ENCODE results near the gene NAALAD2. TPM values are rescaled to one million over a fixed set of nuclear protein-coding genes. Genes with fewer than 3 reads are reported as not detected.
A peak's percentile ranks its signal among the peaks of the same experiment; 100 is the strongest.
"Not testable (repeated sequence)": the region's sequence is repeated elsewhere in the genome, so short reads cannot be mapped to it uniquely, and the experiment has no call there.

NAALAD2 gene
- total RNA-seq (ENCODE audit: insufficient read depth, low replicate concordance): 7.2 TPM

DNA sequence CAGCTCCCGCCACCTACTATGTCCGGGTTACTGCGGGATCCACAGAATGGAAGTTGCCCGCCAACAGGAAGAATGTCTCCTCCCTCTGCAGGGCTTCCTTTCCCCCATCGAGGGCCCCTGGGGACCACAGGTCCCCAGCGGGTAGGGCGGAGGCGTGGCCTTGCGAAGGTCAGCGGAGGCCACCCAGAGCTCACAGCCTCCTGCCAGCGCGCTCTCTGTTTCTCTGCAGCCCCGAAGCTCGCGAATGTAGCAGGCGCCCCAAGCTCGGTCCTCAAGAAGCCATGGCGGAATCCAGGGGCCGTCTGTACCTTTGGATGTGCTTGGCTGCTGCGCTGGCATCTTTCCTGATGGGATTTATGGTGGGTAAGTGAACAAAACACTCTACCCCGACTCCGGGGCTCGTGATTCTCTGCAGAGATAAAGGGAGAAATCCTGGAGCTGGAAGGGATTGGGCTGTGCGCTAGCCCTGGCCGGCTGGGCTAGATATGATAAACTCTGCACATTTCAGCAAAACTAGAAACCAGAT, at the start of gene NAALAD2:
Gene NAALAD2, plus strand, starts transcription at position 186 of the 526 bp plus-strand sequence. Its CDS starts 96 bp downstream, at position 282.
- DNase-seq (ENCODE audit: low spot score): peak; percentile 89

DNA sequence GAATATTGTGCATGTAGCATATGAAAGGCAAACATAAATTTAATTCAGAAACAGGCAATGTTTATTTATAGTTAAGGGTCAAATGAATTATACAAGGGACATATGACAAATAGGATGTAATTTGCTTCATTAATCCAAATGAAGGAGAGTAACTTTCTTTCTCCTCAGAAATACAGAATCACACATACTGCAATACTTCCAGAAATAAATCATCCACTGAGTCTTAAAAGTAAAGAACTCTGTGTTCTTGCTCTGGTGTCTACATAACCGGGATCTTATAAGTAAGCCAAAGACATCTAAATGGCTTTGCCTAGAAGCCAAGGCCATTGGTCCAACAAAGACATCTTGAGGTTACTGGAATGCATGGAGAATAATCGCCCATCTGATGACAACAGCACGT, 48.8 kb upstream of the NAALAD2 start, which contains the start of gene UBTFL1:
Gene UBTFL1, plus strand, starts transcription at position 301 of the 400 bp plus-strand sequence. Its CDS starts 0 bp downstream, at position 301.
- not testable (repeated sequence) for DNase-seq (ENCODE audit: low spot score)

DNA sequence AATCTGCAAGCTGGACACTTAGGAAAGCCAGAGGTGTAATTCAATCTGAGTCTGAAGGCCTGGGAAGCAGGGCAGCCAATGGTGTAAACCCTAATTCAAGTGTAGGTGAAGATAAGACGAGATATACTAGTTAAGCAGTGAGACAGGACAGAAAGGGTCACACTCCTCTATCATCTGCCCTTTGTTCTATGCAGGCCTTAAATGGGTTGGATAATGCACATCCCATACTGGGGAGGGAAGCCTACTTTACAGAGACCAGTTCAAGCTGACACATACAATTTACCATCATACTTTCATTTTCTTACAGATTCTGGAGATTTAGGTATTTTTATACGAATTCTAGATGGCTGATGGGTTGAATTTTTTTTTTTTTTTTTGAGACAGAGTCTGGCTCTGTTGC, 45.7 kb upstream of the NAALAD2 start:
- DNase-seq (ENCODE audit: low spot score): not testable (repeated sequence)

DNA sequence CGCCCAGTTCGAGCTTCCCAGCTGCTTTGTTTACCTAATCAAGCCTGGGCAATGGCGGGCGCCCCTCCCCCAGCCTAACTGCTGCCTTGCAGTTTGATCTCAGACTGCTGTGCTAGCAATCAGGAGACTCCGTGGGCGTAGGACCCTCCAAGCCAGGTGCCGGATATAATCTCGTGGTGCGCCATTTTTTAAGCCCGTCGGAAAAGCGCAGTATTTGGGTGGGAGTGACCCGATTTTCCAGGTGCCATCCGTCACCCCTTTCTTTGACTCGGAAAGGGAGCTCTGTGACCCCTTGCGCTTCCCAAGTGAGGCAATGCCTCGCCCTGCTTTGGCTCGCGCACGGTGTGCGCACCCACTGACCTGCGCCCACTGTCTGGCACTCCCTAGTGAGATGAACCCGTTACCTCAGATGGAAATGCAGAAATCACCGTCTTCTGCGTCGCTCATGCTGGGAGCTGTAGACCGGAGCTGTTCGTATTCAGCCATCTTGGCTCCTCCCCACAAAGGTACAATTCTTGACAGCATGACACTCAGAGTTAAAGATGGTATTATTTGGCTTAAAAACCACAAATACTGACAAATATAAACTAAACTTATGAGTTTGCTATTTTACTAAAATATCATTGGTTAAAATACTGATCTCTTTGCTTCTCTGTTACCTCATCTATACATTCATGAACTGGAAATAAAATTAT, 39.1 kb upstream of the NAALAD2 start:
- DNase-seq (ENCODE audit: low spot score): not testable (repeated sequence)

DNA sequence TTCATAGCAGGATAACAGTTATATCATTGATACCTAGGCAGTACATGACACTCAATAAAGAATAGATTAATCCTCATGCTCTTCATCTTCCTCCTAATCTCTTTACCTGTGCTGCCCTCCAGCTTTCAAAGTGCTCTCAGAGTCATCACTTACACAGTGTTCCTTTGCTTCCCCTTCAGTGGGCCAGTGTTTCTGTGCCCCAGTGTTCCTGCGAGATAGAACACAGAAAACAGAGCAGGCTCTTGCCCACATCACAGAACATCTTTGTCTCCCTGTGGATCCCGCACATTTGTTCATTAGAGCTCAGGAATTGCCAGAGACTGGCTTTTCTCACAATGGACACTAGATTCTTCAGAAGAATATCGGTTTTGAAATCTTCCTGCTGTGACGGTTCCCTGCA, 36.2 kb upstream of the NAALAD2 start:
- not testable (repeated sequence) for DNase-seq (ENCODE audit: low spot score)

DNA sequence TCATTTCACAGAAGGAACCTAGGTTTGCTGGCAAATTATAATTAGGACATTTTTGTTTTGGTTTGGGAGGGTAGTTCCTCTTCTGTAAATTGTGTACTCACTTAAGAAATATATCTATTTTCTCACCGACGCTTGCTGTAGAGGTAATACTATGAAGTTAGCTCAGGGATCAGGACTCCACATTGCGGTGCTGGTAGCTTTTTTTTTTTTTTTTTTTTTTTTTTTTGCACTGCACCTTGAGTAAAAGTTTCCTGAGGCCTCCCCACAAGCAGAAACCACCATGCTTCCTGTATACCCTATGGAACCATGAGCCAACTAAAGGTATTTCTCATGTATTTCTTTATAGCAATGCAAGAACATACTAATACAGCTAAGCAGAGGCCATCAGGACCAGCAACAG, 34.0 kb upstream of the NAALAD2 start:
- no peak for DNase-seq (ENCODE audit: low spot score)

DNA sequence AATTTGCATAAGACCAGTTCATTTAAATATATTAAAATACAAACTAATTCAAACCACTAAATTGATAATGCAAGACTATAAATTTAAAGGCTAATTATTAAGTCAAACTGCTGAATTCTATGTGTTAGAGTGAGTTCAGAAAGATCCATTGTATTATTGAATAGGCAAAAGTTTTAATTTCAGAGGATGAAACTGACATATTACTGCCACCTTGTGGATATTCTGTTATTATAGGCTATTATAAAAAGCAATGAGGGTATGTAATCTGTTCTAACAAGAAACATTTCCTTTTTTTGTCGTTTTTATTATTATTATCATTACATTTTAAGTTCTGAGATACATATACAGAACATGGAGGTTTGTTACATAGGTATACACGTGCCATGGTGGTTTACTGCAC, 20.9 kb upstream of the NAALAD2 start:
- no peak for DNase-seq (ENCODE audit: low spot score)

DNA sequence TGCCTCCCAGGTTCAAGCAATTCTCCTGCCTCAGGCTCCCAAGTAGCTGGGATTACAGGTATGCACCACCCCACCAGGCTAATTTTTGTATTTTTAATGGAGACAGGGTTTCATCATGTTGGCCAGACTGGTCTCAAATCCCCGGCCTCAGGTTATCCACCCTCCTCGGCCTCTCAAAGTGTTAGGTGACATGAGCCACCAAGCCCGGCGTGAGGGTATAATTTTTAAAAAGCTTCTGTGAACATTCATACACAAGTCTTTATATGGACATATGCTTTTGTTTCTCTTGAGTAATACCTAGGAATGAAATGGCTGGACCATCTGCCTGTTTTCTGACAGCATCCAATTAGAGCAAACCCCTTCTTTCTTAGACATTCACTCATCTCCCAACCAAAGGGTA, 14.3 kb upstream of the NAALAD2 start:
- DNase-seq (ENCODE audit: low spot score): no peak

DNA sequence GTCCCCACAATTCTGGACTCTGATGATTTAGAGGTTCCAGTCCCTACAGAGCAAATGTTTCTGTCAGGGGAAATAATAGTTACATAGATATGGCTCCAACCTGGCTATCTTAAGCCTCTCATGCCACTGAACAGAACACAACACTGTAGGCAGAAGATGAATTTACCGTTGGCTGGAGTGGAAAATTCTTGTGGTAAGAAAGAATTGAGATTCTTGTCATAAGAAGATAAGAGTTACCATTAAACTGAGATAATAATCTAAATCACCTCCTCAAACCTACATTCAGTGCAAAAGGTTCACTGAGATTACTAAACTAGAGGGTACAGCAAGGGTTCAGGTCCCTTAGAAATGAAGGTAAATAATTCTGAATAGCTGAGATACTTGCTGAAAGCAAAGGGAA, 10.1 kb upstream of the NAALAD2 start:
- no peak for DNase-seq (ENCODE audit: low spot score)

DNA sequence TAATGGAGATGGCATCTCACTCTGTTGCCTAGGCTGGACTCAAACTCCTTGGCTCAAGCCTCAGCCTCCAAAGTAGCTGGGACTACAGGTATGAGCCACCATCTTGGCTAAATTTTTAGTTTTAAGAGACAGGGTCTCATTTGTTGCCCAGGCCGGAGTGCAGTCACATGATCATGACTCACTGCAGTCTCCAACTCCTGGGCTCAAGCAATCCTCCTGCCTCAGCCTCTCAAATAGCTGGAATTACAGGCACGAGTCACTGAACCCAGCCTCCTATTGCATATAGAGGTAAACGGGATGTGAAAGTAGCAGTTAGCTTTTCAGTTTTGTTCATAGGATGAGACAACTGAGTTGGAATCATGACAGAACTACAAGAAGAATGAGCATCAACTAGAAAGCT, 9.5 kb upstream of the NAALAD2 start:
- no peak for DNase-seq (ENCODE audit: low spot score)

DNA sequence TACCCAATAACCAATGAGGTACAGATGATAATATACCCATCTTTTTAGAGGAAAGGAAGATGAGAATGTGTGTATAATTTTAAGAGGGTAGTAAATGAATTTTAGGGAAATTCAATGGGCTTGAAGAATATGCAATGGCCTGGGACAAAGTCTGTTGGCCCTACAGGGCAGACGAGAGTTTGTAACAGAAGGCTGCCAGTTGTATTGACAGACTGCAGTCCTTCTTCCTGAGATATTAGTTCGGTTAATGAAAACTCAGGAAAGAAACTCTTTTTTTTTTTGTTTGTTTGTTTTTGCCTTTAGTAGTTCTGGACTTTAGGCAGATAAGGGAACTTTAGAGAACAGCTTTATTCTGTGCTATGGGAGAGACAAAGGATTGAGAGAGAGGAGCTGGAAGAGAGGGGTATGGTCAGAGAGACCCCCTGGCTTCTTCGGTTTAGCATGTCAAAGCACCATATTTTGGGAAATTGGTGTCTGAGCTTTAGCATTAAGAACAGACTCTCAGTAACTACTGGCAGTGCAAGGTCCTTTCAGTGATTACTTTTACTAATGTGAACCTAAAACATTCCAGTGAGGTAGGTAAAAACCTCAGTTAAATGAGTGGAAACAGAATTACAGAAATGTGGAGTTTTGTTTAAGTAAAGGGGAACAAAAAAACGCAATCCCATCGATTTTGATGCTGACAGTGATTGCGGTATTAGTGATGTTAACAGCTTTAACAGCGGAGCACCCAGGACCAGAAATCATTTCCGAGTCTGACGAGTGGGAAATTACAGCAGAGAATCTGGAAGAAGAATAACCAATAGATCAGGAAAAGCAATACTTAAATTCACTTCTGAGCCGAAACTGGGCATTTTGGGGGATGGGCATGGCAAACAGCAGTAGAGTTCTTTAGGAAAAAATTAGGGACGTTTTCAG, 644 bp upstream of the NAALAD2 start:
- DNase-seq (ENCODE audit: low spot score): no peak

DNA sequence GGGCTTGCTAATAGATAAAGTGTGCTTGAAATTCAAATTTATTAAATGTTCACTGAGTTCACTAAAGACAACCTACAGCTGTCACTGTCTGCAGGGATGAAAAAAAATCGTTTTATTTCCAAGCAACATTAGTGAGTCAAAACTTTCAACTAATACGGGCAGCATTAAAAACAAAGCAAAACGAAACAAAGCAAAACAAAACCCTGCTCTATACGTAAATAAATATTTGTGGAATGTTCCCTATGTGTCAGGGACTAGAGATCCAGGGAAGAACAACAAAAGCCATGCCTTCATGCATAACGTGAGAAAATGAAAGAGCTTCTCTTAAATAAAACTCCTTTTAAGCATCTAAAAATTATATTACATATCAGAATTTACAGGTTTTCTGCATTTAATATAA, 553 bp downstream of the NAALAD2 start:
- no peak for DNase-seq (ENCODE audit: low spot score)

DNA sequence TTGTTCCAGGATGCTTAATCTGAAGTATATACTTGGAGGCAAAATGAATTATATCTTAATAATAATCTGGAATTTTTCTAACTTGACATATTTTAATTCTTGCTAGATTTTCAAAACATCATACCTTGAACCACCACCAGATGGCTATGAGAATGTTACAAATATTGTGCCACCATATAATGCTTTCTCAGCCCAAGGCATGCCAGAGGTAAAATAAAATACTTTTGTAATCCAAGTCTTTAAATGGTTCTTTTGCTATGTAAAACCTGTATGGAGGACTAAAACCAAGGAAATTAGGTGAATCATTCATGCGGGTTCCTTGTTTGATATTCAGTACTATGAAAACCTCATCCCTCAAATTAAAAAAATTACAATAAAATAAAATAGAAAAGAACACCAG, 14.4 kb downstream of the NAALAD2 start:
- DNase-seq (ENCODE audit: low spot score): no peak

DNA sequence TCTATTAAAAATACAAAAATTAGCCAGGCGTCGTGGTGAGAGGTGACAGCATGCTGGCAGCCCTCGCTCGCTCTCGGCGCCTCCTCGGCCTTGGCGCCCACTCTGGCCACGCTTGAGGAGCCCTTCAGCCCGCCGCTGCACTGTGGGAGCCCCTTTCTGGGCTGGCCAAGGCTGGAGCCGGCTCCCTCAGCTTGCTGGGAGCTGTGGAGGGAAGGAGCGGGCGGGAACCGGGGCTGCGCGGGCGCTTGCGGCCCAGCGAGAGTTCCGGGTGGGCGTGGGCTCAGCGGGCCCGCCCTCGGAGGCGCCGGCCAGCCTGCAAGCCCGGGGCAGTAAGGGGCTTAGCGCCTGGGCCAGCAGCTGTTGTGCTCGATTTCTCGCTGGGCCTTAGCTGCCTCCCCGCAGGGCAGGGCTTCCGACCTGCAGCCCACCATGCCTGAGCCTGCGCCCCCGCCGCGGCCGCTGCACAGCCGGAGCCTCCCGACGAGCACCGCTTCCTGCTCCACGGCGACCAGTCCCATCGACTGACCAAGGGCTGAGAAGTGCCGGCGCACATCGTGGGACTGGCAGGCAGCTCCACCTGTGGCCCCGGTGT, 32.6 kb downstream of the NAALAD2 start:
- DNase-seq (ENCODE audit: low spot score): not testable (repeated sequence)

DNA sequence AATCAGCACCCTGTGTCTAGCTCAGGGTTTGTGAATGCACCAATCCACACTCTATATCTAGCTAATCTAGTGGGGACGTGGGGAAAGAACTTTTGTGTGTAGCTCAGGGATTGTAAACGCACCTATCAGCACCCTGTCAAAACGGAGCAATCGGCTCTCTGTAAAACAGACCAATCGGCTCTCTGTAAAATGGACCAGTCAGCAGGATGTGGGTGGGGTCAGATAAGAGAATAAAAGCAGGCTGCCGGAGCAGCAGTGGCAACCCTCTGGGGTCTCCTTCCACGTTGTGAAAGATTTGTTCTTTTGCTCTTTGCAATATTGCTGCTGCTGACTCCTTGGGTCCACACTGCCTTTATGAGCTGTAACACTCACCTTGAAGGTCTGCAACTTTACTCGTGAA, 33.2 kb downstream of the NAALAD2 start:
- not testable (repeated sequence) for DNase-seq (ENCODE audit: low spot score)

DNA sequence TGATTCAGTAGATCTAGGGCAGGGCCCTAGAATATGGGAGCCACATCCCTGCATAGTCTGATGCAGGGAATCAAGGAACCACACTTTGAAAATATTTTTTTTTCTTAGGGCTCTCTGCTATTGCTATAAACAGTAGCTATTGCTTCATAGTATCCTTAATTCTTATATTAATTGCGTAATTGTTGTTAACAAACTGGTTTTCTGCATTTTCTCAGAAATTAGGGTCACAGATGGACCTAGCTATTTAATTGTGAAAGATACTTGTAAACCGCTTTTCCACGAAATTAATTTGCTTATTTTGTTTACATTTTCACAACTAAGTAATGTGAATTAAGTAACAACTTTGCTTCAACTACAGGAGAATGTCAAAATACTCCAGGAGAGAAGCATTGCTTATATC, 34.1 kb downstream of the NAALAD2 start:
- no peak for DNase-seq (ENCODE audit: low spot score)

DNA sequence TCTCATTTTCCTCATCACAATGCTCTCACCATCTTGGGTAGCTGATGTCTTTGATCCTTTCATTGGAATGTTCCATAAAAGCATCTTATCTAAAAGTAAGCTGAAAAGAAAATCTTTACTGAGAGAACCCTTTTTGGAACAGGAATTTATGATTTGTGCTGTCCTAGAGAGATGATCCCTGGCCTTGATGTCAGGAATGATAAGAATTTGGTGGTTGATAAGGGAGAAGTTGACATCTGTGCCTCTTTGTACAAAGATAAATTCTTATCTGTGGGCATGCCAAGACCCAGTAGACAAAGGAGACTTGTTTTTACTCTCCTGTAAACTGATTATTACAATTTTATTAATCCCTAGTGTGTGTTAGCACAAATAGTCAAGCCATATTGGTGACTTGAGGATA, 36.9 kb downstream of the NAALAD2 start:
- DNase-seq (ENCODE audit: low spot score): peak; percentile 43

DNA sequence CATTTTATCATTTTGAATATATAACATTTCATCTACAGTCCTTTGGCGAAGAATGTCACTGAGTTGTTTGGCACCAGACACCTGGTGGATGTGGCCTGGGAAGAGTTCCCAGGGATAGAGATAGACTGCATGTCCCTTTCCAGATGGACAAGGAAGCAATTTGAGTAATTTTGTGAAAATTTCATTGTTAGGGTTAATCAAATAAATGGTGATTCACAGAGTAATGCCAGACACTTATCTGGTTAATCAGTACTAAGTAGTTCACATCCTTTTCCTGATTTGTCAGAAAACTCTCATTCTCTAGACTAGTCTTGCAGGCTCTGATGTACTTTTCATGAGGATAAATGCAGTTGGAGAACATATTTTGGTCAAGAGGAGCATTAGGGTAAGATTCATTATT, 41.6 kb downstream of the NAALAD2 start:
- no peak for DNase-seq (ENCODE audit: low spot score)

DNA sequence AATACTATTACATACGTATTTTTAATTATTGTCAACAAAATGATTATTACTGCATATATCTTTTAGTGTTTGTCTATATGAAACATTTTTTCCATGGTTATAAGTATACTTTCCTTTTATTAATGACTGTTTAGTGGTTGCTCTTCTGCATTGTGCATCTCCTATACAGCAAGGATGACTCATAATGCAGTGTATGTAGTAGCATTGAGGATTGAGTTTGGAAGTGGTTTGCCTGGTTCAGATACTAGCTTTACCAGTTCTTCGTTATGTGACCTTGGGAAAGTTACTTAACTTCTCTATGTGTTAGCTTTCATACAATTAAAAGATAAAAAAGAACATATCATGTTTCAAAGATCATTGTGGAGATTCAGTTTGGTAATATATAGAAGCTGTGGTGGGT, 44.3 kb downstream of the NAALAD2 start:
- DNase-seq (ENCODE audit: low spot score): peak; percentile 20

DNA sequence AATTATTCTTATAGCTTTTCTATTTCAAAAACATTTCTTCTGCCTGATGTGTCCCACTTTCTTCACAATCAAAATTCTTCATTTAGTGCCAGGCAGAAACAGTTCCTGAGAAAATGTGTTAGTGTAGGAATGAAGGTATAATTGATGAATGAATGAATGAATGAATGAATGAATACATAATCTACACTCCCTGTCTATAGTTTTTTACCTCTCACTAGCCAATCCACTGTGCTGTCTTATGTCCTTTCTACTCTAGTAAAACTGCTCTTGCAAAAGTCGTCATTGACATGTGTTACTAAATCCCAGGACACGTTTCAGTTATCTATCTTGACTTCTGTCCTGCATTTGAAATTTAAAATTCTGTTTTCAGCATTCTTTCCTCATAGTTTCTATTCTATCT, 45.5 kb downstream of the NAALAD2 start:
- DNase-seq (ENCODE audit: low spot score): no peak

DNA sequence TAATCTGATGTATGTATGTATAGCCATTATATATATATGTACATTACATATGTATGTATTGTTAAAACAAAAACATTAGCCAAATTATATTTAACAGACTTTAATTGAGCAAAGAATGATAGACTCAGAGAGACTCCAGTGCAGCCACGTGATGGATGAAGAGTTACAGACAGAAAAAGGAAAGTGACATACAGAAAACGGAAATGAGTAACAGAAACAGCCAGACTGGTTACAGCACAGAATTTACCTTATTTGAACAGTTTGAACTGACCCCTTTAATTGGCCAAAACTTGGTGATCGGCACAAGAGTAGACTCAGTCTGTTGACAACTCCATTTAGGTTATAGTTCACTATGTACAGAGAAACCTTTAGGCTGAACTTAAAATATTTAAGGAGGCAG, 53.4 kb downstream of the NAALAD2 start:
- no peak for DNase-seq (ENCODE audit: low spot score)

DNA sequence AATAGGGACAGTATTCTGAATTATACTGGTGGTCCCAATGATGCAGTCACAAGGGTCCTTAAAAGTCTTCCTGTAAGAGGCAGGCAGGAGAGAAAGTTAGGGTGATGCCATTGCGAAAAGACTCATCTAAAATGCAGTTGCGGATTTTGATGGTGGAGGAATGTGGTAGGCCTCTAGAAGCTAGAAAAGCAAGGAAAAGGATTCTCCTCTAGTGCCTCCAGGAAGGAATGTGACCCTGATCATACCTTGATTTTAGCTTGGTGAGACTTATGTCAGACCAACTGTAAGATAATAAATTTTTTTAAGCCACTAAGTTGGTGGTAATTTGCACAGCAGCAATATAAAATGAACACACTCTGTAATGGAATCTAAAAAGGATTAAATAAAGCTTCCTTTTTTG, 54.5 kb downstream of the NAALAD2 start:
- DNase-seq (ENCODE audit: low spot score): no peak
